K562 (cell line): Measurements from ENCODE around the gene GLE1. TPM values are rescaled to one million over a fixed set of nuclear protein-coding genes. Genes with fewer than 3 reads are reported as not detected.

ENCODE experiments used
- FOXK1 ChIP-seq: sonication (generic); formaldehyde crosslinking; IDR thresholded peaks from 2 replicates; pipeline ENCODE4 v1.8.0; 2022; ENCODE audit warnings: missing genetic modification reagents, mild to moderate bottlenecking, borderline replicate concordance
- polyA plus RNA-seq, 8 experiments: library from polyadenylated mRNA; depleted of rRNA in 4 of 8; stranded (reverse) in 5 of 8; unstranded in 3 of 8; fragments of >200 nt; fragmentation: Nextera tagmentation in 2 of 8; fragmentation: Illumina TruSeq in 1 of 8; extraction: Ambion mirVana in 2 of 8; extraction: Trizol in 1 of 8; gene quantifications; 2 replicates each; pipeline versions ENCODE4 v1.2.1 to v1.2.3, GENCODE V29; 2011 to 2014; ENCODE audit warnings: inconsistent platforms in 1 of 8, missing spikeins in 1 of 8
- total RNA-seq, 7 experiments: library from RNA; depleted of rRNA in 6 of 7; stranded (reverse); fragments of >200 nt in 6 of 7; fragmentation: Illumina TruSeq in 2 of 7; extraction: Trizol in 2 of 7; gene quantifications; 2 replicates each; pipeline versions ENCODE4 v1.2.1 to v1.2.3, GENCODE V29; 2011 to 2021; ENCODE audit warnings: low replicate concordance in 1 of 7
- TF ChIP-seq, protein P1 (sequence below): fragments of 200-600 bp; sonication (generic); IDR thresholded peaks from one replicate; pipeline ENCODE4 v1.6.1; 2012; ENCODE audit warnings: mild to moderate bottlenecking, low read depth, low read length, inconsistent platforms
- TF ChIP-seq, protein P2 (sequence below): fragments of 250-450 bp; sonication (Bioruptor Pico); IDR thresholded peaks from 2 replicates; pipeline ENCODE4 v1.8.0; 2022; ENCODE audit warnings: inconsistent platforms

The GLE1 gene
- total and polyA plus RNA-seq, 9 of the 15 experiments (the other 6 are each of a cell fraction or from before 2014, with no cell fraction given), result 15.9 to 44.8 (median 37.6) TPM

GRCh38 chr9:128504485-128505413 is at the start of gene GLE1 (continued):
- TF ChIP-seq, protein P1, sequence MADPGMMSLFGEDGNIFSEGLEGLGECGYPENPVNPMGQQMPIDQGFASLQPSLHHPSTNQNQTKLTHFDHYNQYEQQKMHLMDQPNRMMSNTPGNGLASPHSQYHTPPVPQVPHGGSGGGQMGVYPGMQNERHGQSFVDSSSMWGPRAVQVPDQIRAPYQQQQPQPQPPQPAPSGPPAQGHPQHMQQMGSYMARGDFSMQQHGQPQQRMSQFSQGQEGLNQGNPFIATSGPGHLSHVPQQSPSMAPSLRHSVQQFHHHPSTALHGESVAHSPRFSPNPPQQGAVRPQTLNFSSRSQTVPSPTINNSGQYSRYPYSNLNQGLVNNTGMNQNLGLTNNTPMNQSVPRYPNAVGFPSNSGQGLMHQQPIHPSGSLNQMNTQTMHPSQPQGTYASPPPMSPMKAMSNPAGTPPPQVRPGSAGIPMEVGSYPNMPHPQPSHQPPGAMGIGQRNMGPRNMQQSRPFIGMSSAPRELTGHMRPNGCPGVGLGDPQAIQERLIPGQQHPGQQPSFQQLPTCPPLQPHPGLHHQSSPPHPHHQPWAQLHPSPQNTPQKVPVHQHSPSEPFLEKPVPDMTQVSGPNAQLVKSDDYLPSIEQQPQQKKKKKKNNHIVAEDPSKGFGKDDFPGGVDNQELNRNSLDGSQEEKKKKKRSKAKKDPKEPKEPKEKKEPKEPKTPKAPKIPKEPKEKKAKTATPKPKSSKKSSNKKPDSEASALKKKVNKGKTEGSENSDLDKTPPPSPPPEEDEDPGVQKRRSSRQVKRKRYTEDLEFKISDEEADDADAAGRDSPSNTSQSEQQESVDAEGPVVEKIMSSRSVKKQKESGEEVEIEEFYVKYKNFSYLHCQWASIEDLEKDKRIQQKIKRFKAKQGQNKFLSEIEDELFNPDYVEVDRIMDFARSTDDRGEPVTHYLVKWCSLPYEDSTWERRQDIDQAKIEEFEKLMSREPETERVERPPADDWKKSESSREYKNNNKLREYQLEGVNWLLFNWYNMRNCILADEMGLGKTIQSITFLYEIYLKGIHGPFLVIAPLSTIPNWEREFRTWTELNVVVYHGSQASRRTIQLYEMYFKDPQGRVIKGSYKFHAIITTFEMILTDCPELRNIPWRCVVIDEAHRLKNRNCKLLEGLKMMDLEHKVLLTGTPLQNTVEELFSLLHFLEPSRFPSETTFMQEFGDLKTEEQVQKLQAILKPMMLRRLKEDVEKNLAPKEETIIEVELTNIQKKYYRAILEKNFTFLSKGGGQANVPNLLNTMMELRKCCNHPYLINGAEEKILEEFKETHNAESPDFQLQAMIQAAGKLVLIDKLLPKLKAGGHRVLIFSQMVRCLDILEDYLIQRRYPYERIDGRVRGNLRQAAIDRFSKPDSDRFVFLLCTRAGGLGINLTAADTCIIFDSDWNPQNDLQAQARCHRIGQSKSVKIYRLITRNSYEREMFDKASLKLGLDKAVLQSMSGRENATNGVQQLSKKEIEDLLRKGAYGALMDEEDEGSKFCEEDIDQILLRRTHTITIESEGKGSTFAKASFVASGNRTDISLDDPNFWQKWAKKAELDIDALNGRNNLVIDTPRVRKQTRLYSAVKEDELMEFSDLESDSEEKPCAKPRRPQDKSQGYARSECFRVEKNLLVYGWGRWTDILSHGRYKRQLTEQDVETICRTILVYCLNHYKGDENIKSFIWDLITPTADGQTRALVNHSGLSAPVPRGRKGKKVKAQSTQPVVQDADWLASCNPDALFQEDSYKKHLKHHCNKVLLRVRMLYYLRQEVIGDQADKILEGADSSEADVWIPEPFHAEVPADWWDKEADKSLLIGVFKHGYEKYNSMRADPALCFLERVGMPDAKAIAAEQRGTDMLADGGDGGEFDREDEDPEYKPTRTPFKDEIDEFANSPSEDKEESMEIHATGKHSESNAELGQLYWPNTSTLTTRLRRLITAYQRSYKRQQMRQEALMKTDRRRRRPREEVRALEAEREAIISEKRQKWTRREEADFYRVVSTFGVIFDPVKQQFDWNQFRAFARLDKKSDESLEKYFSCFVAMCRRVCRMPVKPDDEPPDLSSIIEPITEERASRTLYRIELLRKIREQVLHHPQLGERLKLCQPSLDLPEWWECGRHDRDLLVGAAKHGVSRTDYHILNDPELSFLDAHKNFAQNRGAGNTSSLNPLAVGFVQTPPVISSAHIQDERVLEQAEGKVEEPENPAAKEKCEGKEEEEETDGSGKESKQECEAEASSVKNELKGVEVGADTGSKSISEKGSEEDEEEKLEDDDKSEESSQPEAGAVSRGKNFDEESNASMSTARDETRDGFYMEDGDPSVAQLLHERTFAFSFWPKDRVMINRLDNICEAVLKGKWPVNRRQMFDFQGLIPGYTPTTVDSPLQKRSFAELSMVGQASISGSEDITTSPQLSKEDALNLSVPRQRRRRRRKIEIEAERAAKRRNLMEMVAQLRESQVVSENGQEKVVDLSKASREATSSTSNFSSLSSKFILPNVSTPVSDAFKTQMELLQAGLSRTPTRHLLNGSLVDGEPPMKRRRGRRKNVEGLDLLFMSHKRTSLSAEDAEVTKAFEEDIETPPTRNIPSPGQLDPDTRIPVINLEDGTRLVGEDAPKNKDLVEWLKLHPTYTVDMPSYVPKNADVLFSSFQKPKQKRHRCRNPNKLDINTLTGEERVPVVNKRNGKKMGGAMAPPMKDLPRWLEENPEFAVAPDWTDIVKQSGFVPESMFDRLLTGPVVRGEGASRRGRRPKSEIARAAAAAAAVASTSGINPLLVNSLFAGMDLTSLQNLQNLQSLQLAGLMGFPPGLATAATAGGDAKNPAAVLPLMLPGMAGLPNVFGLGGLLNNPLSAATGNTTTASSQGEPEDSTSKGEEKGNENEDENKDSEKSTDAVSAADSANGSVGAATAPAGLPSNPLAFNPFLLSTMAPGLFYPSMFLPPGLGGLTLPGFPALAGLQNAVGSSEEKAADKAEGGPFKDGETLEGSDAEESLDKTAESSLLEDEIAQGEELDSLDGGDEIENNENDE, result no peak
- peak; percentile 84; the same call in 1 of the 2 replicates for TF ChIP-seq FOXK1 (CRISPR knock-in tag)
- TF ChIP-seq, protein P2, sequence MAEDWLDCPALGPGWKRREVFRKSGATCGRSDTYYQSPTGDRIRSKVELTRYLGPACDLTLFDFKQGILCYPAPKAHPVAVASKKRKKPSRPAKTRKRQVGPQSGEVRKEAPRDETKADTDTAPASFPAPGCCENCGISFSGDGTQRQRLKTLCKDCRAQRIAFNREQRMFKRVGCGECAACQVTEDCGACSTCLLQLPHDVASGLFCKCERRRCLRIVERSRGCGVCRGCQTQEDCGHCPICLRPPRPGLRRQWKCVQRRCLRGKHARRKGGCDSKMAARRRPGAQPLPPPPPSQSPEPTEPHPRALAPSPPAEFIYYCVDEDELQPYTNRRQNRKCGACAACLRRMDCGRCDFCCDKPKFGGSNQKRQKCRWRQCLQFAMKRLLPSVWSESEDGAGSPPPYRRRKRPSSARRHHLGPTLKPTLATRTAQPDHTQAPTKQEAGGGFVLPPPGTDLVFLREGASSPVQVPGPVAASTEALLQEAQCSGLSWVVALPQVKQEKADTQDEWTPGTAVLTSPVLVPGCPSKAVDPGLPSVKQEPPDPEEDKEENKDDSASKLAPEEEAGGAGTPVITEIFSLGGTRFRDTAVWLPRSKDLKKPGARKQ, result no peak
